Measurements from ENCODE around the gene MAPK8.

GRCh38 chr10:48330269-48330668, 23.8 kb downstream of the MAPK8 start:
- TF ChIP-seq POLR2A (IDR thresholded peaks at IDR 0.05), result no peak
- no peak for TF ChIP-seq POLR2AphosphoS5 (IDR thresholded peaks at IDR 0.05)
- TF ChIP-seq CTCF (IDR thresholded peaks at IDR 0.05 in 8 of 11, conservative IDR thresholded peaks at IDR 0.05 in 3 of 11), result no peak
